ENCODE results near the gene PIPOX. TPM values are rescaled to one million over a fixed set of nuclear protein-coding genes. Genes with fewer than 3 reads are reported as not detected.
A peak's percentile ranks its signal among the peaks of the same experiment; 100 is the strongest.

The PIPOX gene
- total RNA-seq, 1 donor from 2014 or later: 3.7 TPM

DNA sequence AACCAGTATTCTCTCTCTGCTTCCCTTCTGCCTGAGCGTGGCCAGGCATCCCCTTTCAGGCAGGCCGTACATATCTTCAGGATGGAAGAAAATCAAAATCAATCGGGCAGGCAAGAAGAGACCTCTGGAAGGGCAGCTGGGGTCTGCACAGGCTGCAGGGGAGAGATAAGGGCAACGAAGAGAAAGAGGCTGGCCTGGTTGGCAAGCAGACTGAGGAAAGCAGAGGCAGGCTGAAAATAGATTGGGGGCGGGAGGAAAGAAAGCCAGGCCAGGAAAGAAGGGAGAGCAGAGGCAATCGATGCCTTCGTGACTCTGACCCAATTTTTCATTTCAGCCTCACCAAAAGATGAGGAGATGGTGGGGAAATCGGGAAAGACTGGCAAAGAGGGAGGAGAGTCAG lies 18.1 kb downstream of the PIPOX start:
- Histone ChIP-seq H3F3A (ENCODE audit: low read depth) (peaks cover 16% of the 10 kb centered on the region), H4K20me1 (ENCODE audit: low read depth) (no peaks in the 10 kb centered on the region), H3K27me3 (no peaks in the 10 kb centered on the region), H3K9ac (no peak overlapping the region), H3K27ac (no peak overlapping the region), H3K79me2 (ENCODE audit: low read depth) (no peaks in the 10 kb centered on the region), H3K4me3 (no peak overlapping the region), H3K4me2 (peak overlapping the region; percentile 0), H3K4me1 (peaks cover 28% of the 10 kb centered on the region), H3K9me3 (ENCODE audit: low read depth) (no peaks in the 10 kb centered on the region), H2AFZ (replicated peaks) (peak overlapping the region; percentile 32), H3K36me3 (no peaks in the 10 kb centered on the region)
- H3K9me3 Mint-ChIP-seq: no peaks in the 10 kb centered on the region
- TF ChIP-seq EZH2 (IDR thresholded peaks at IDR 0.05) (no peak), EZH2phosphoT487 (IDR thresholded peaks at IDR 0.05) (no peak), CTCF (IDR thresholded peaks at IDR 0.05) (no peak)
- no peaks in the 10 kb centered on the region for H3K36me3 Mint-ChIP-seq
- H3K4me3 Mint-ChIP-seq: no peak overlapping the region
- H3K27me3 Mint-ChIP-seq (ENCODE audit: insufficient read depth, low read depth): peaks cover 27% of the 10 kb centered on the region
- DNase-seq (ENCODE audit: low spot score): no peak
- H3K4me1 Mint-ChIP-seq: peaks cover 36% of the 10 kb centered on the region
- H3K27ac Mint-ChIP-seq: no peak overlapping the region

GRCh38 chr17:29062215-29062614 lies 19.3 kb downstream of the PIPOX start:
- H3K27ac ChIP-seq: no peak overlapping the region
- H3K9ac ChIP-seq: no peak overlapping the region
- no peaks in the 10 kb centered on the region for H3K9me3 ChIP-seq (ENCODE audit: low read depth)
- H3F3A ChIP-seq (ENCODE audit: low read depth): peaks cover 16% of the 10 kb centered on the region
- no peak overlapping the region for H3K4me3 ChIP-seq
- no peak overlapping the region for H2AFZ ChIP-seq (replicated peaks)
- DNase-seq (ENCODE audit: low spot score): no peak
- no peak overlapping the region for H3K4me2 ChIP-seq
- H3K9me3 Mint-ChIP-seq: no peaks in the 10 kb centered on the region
- H3K36me3 ChIP-seq: no peaks in the 10 kb centered on the region
- no peak overlapping the region for H3K4me3 Mint-ChIP-seq
- H3K27ac Mint-ChIP-seq: no peak overlapping the region
- no peaks in the 10 kb centered on the region for H4K20me1 ChIP-seq (ENCODE audit: low read depth)
- no peaks in the 10 kb centered on the region for H3K79me2 ChIP-seq (ENCODE audit: low read depth)
- TF ChIP-seq CTCF (IDR thresholded peaks at IDR 0.05): no peak
- no peak for TF ChIP-seq EZH2 (IDR thresholded peaks at IDR 0.05)
- TF ChIP-seq EZH2phosphoT487 (IDR thresholded peaks at IDR 0.05): no peak
- H3K4me1 ChIP-seq: peaks cover 28% of the 10 kb centered on the region
- H3K27me3 Mint-ChIP-seq (ENCODE audit: insufficient read depth, low read depth): peaks cover 28% of the 10 kb centered on the region
- no peaks in the 10 kb centered on the region for H3K27me3 ChIP-seq
- no peaks in the 10 kb centered on the region for H3K36me3 Mint-ChIP-seq
- H3K4me1 Mint-ChIP-seq: peaks cover 45% of the 10 kb centered on the region

- no peak overlapping the region for H3K4me3 Mint-ChIP-seq
- DNase-seq (ENCODE audit: low spot score): no peak
- no peak overlapping the region for H3K4me3 ChIP-seq
- no peak overlapping the region for H3K4me2 ChIP-seq
- TF ChIP-seq CTCF (IDR thresholded peaks at IDR 0.05) (no peak), EZH2phosphoT487 (IDR thresholded peaks at IDR 0.05) (no peak), EZH2 (IDR thresholded peaks at IDR 0.05) (no peak)
- H3K79me2 ChIP-seq (ENCODE audit: low read depth): no peaks in the 10 kb centered on the region
- H3K36me3 ChIP-seq: no peaks in the 10 kb centered on the region
- no peak overlapping the region for H2AFZ ChIP-seq (replicated peaks)
- H4K20me1 ChIP-seq (ENCODE audit: low read depth): no peaks in the 10 kb centered on the region
- no peaks in the 10 kb centered on the region for H3K36me3 Mint-ChIP-seq
- H3F3A ChIP-seq (ENCODE audit: low read depth): peaks cover 23% of the 10 kb centered on the region
- peaks cover 45% of the 10 kb centered on the region for H3K4me1 Mint-ChIP-seq
- H3K9me3 ChIP-seq (ENCODE audit: low read depth): no peaks in the 10 kb centered on the region
- peaks cover 25% of the 10 kb centered on the region for H3K27me3 Mint-ChIP-seq (ENCODE audit: insufficient read depth, low read depth)
- H3K27ac ChIP-seq: no peak overlapping the region
- no peaks in the 10 kb centered on the region for H3K9me3 Mint-ChIP-seq
- no peak overlapping the region for H3K27ac Mint-ChIP-seq
- no peak overlapping the region for H3K9ac ChIP-seq
- peaks cover 25% of the 10 kb centered on the region for H3K4me1 ChIP-seq
- no peaks in the 10 kb centered on the region for H3K27me3 ChIP-seq
Observed at GRCh38 chr17:29063992-29064391, 21.1 kb downstream of the PIPOX start.
